Measurements from ENCODE around the gene HGS. TPM values are rescaled to one million over a fixed set of nuclear protein-coding genes. Genes with fewer than 3 reads are reported as not detected.

HGS gene
- total and polyA plus RNA-seq, 2 of the 13 experiments (the other 11 are each of a cell fraction or from before 2014, with no cell fraction given) = 73.3 to 78.1 TPM

GRCh38 chr17:81652906-81653771 lies 30.7 kb upstream of the HGS start (continued):
- TF ChIP-seq ZBTB40 (IDR thresholded peaks at IDR 0.05) (no peak), ZBTB40 (CRISPR knock-in tag; IDR thresholded peaks at IDR 0.05) (no peak), ZNF605 (CRISPR knock-in tag; IDR thresholded peaks at IDR 0.05) (no peak), HNF4G (IDR thresholded peaks at IDR 0.05; ENCODE audit: borderline replicate concordance, low read depth, low read length) (no peak), HNF4G (CRISPR knock-in tag; IDR thresholded peaks at IDR 0.05; ENCODE audit: borderline replicate concordance, low read depth) (no peak), NR2F6 (IDR thresholded peaks at IDR 0.05) (no peak), NR2F6 (CRISPR knock-in tag; IDR thresholded peaks at IDR 0.05) (no peak), AHR (CRISPR knock-in tag; IDR thresholded peaks at IDR 0.05) (0 out of 2 replicates have a peak, but pooled peaks have one; percentile 33), ZBTB43 (CRISPR knock-in tag; conservative IDR thresholded peaks at IDR 0.05) (no peak), PHF5A (CRISPR knock-in tag; IDR thresholded peaks at IDR 0.05; ENCODE audit: low read depth, unreplicated experiment) (no peak), ZNF33B (CRISPR knock-in tag; IDR thresholded peaks at IDR 0.05) (no peak), ETS1 (CRISPR knock-in tag; IDR thresholded peaks at IDR 0.05) (no peak), ZKSCAN1 (IDR thresholded peaks at IDR 0.05; ENCODE audit: low read length) (no peak), MED8 (CRISPR knock-in tag; IDR thresholded peaks at IDR 0.05; ENCODE audit: insufficient replicate concordance) (no peak), MEIS2 (CRISPR knock-in tag; IDR thresholded peaks at IDR 0.05) (no peak), ZUFSP (CRISPR knock-in tag; IDR thresholded peaks at IDR 0.05; ENCODE audit: borderline replicate concordance) (no peak)
